ENCODE results near the gene ANKRD65. TPM values are rescaled to one million over a fixed set of nuclear protein-coding genes. Genes with fewer than 3 reads are reported as not detected.

The ANKRD65 gene
- polyA plus RNA-seq, 1 donor (not counting 4 experiments of a cell fraction or from before 2014, with no cell fraction given): 4.6 TPM

GRCh38 chr1:1377540-1378205, 43.4 kb downstream of the ANKRD65 start:
- Histone ChIP-seq H3K27me3 (ENCODE audit: control insufficient read depth, extremely low read depth, insufficient read depth, low read length) (no peaks in the 10 kb centered on the region), H3K79me2 (ENCODE audit: control insufficient read depth, insufficient read depth, low read length) (peaks cover 22% of the 10 kb centered on the region), H3K4me3 (ENCODE audit: control insufficient read depth in 2 of 3, extremely low read depth in 1 of 3, insufficient read depth in 2 of 3, low read depth in 1 of 3, low read length in 3 of 3) (no peak overlapping the region), H3K9me3 (ENCODE audit: control insufficient read depth, low read depth, low read length) (no peaks in the 10 kb centered on the region), H3K9ac (ENCODE audit: control insufficient read depth, extremely low read depth, insufficient read depth, low read length) (no peak overlapping the region), H3K4me2 (ENCODE audit: control insufficient read depth, extremely low read depth, insufficient read depth, low read depth, low read length) (no peak overlapping the region), H4K20me1 (ENCODE audit: control insufficient read depth, extremely low read depth, insufficient read depth, low read length) (no peaks in the 10 kb centered on the region), H3K4me1 (ENCODE audit: control insufficient read depth, extremely low read depth, insufficient read depth, low read length) (peaks cover 12% of the 10 kb centered on the region), H2AFZ (ENCODE audit: control insufficient read depth, low read length) (no peak overlapping the region), H3K27ac (ENCODE audit: control insufficient read depth, insufficient read depth, low read length) (no peak overlapping the region), H3K36me3 (ENCODE audit: control insufficient read depth in 2 of 2, extremely low read depth in 1 of 2, insufficient read depth in 2 of 2, low read length in 2 of 2) (peaks cover 0 to 17% of the 10 kb centered on the region in 2 experiments), H3K9me1 (ENCODE audit: control insufficient read depth, extremely low read depth, insufficient read depth, low read length) (no peaks in the 10 kb centered on the region)
- DNase-seq (ENCODE audit: low read depth, low spot score) (no peak), FAIRE-seq (no peak)
- TF ChIP-seq EZH2 (IDR thresholded peaks at IDR 0.05; ENCODE audit: low read length): no peak
- dilution Hi-C loops (cut with MboI; ENCODE audit: extremely low pct_ligation_motif_present, low sequenced_read_pairs): no loop called here

GRCh38 chr1:1376551-1377226, 44.4 kb downstream of the ANKRD65 start:
- peaks cover under 1 to 18% of the 10 kb centered on the region in 2 experiments for H3K36me3 ChIP-seq (ENCODE audit: control insufficient read depth in 2 of 2, extremely low read depth in 1 of 2, insufficient read depth in 2 of 2, low read length in 2 of 2)
- no peaks in the 10 kb centered on the region for H3K9me3 ChIP-seq (ENCODE audit: control insufficient read depth, low read depth, low read length)
- no peaks in the 10 kb centered on the region for H3K27me3 ChIP-seq (ENCODE audit: control insufficient read depth, extremely low read depth, insufficient read depth, low read length)
- dilution Hi-C loops (cut with MboI; ENCODE audit: extremely low pct_ligation_motif_present, low sequenced_read_pairs): no loop called here
- no peak overlapping the region for H2AFZ ChIP-seq (ENCODE audit: control insufficient read depth, low read length)
- peaks cover 26% of the 10 kb centered on the region for H3K79me2 ChIP-seq (ENCODE audit: control insufficient read depth, insufficient read depth, low read length)
- TF ChIP-seq CTCF (optimal IDR thresholded peaks at IDR 0.05 in 1 of 3, IDR thresholded peaks at IDR 0.05 in 1 of 3, conservative IDR thresholded peaks at IDR 0.05 in 1 of 3; ENCODE audit: extremely low read depth in 1 of 3, insufficient read depth in 2 of 3, low read length in 3 of 3) (no peak), EZH2 (IDR thresholded peaks at IDR 0.05; ENCODE audit: low read length) (no peak)
- no peak overlapping the region for H3K4me2 ChIP-seq (ENCODE audit: control insufficient read depth, extremely low read depth, insufficient read depth, low read depth, low read length)
- no peak overlapping the region for H3K9ac ChIP-seq (ENCODE audit: control insufficient read depth, extremely low read depth, insufficient read depth, low read length)
- no peak overlapping the region for H3K27ac ChIP-seq (ENCODE audit: control insufficient read depth, insufficient read depth, low read length)
- DNase-seq (ENCODE audit: low read depth, low spot score): no peak
- no peak for FAIRE-seq
- no peaks in the 10 kb centered on the region for H3K9me1 ChIP-seq (ENCODE audit: control insufficient read depth, extremely low read depth, insufficient read depth, low read length)
- no peaks in the 10 kb centered on the region for H4K20me1 ChIP-seq (ENCODE audit: control insufficient read depth, extremely low read depth, insufficient read depth, low read length)
- peaks cover 12% of the 10 kb centered on the region for H3K4me1 ChIP-seq (ENCODE audit: control insufficient read depth, extremely low read depth, insufficient read depth, low read length)
- H3K4me3 ChIP-seq (ENCODE audit: control insufficient read depth in 2 of 3, extremely low read depth in 1 of 3, insufficient read depth in 2 of 3, low read depth in 1 of 3, low read length in 3 of 3): no peak overlapping the region
